ENCODE data around the gene FOXR1.
A peak's percentile ranks its signal among the peaks of the same experiment; 100 is the strongest.

The FOXR1 gene, protein sequence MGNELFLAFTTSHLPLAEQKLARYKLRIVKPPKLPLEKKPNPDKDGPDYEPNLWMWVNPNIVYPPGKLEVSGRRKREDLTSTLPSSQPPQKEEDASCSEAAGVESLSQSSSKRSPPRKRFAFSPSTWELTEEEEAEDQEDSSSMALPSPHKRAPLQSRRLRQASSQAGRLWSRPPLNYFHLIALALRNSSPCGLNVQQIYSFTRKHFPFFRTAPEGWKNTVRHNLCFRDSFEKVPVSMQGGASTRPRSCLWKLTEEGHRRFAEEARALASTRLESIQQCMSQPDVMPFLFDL

DNA sequence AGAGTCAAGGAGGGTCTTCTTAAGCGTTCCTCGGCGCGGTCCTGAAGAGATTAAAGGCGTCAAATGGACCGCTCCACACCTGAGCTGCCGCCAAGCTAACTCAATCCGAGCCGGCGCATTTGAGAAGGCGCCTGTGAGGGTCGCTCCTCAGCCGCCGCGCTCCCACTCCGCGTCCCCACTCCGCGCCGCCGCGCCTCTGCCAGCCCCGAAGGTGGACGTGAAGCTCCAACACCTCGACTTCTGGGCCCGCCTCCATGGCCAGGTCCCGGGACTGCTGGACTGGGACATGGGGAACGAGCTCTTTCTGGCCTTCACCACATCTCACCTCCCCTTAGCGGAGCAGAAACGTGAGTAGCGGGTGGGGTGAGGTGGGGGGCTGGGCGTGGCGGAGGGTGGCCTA is at the start of gene FOXR1:
Gene FOXR1, plus strand, starts transcription at position 116 of the 400 bp plus-strand sequence. Its CDS starts 171 bp downstream, at position 287.
- no peak for DNase-seq (ENCODE audit: low read depth in 2 of 2)

- DNase-seq (ENCODE audit: low read depth in 2 of 2) = no peak
These were observed 49.4 kb upstream of the FOXR1 start for GRCh38 chr11:118921929-118922744.

GRCh38 chr11:118922745-118923627 is 48.6 kb upstream of the FOXR1 start:
- DNase-seq (ENCODE audit: low read depth in 2 of 2) = no peak

GRCh38 chr11:118923721-118924587 is 47.6 kb upstream of the FOXR1 start:
- no peak for DNase-seq (ENCODE audit: low read depth in 2 of 2)

DNA sequence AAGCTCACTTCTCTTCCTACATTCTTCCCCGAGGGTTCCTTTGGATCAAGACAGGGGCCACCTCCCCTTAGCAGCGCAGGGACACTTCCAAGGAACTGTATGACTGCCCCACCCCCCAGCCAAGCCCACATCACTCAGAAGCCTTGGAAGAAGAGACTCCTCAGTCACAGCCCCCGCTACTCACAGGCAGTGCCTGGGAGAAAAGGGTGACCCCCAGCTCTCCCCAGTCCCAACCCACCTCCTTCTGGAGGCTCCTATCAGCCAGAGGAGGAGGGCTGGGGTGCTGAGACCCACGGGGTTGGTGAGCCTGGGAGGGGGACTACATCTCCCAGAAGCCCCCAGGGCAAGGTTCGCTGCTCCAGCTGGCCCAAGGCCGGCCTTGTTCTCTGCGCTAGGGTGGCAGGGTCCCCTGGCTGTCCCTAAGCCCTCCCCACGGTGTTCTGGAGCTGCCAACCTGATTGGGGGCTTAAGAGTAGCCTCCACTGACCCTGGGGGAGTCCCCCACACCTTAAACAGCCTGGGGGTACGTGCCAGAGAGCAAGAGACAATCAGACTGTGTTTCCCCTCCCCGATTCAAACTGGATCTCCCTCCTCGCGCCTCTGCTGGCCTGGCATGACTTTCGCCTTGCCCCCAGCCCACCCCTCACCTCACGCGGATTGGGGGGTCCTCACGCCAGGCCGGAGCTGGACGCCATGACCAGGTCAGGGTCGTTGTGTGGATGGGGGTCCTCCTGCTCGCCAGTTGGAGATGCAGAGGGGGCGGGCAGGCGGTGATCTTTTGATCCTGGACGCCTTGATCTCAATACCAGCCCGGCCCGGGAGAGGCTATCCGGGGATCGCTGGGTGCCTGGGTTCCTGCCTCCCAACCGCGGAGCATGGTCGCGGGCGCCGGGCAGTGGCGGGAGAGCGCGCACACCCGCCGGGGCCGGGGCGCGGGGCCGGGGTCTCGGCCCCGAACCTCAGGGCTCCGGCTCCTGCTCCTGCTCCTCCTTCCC is 46.7 kb upstream of the FOXR1 start:
- DNase-seq (ENCODE audit: low read depth in 2 of 2) = no peak

DNA sequence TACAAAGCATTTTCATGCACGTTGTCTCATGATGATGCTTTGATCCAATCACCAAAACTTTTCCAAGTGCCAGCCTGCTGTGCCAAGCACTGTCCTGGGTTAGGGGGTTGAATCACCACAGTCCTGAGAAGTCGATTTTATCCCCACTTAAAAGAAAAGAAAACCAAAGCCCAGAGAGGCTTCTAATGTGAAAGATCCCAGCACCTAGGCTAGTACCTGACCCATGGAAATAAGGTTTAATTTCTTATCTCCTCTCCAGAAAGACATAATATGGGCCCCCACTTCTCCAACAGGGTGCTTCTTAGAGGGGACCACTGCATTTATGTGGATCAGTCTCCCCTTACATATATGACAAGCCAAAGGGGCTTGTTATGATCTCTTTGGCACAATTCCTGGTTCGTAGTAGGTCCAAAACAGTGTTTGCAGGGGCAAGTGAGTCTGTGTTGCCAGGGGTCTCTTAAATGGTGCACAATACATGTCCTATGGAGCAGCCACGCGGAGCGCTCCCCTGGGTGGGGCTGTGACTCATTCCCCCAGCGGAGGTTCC is 43.9 kb upstream of the FOXR1 start:
- no peak for DNase-seq (ENCODE audit: low read depth in 2 of 2)

DNA sequence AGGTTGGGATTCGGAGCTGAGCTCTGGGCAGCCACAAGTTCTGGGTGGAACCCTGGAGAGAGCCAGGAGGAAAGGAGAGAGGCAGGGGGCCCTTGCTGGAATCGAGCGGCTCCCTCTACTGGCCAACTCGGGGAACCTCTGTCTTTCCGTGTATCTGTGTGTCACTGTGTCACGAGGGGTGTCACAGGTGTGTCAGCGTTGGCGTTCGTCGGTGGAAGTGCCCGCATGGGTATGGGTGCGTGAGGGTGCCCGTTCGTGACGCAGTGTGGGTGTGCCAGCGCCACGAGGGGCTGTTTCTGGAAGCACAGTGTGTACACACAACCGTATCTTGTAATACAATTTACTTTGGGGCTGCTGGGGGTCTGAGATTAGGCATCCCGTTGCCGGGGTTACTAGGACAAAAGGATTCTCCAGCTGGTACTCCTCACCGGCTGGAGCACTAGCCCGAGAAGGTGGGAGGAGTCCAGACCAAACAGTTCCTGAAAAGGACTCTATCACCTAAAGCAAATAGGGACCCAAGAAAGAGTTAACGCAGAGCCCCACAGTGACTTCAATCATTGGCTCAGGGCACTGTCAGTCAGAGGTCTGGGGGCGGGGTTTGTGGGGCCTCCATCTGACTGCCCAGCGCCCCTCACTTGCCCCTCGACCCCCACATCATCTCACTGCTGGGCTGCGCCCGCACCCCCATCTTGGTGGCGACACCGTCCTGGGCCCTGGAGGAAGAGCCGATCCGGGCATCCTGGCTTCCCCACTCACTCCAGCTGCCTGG is 43.3 kb upstream of the FOXR1 start:
- DNase-seq (ENCODE audit: low read depth in 2 of 2) = peak; percentile 91 to 93

DNA sequence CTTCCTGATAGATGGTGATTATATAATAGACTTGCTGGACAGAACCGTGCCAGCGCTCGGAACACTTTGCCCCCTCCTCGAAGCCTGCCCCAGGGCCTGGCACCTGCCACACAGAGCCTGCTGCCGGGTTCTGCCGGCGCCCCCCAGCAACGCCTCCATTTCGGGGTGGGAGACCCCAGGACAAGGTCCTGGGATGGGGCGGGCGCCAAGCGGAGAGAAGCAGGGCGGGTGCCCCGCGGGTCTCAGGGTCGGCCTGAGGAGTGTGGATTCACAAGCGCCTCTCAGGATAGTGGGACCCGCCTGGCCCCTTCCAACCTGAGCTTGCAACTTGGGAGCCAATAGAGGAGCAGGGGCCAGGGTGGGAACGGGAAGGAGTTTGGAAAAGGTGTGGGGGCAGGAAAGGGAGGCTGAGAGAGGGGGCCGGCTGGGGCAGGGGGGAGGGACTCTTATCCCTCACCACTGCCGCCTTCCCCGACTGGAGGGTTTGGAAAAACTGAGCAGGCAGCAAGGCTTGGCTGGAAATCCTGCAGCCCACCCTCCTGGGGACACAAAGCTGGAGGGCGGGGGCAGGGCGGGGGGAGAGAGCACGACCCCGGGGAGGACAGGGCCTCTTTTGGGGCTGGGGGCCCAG is 42.6 kb upstream of the FOXR1 start:
- DNase-seq (ENCODE audit: low read depth in 2 of 2) = peak in 1 of 2 donors; percentile 53

DNA sequence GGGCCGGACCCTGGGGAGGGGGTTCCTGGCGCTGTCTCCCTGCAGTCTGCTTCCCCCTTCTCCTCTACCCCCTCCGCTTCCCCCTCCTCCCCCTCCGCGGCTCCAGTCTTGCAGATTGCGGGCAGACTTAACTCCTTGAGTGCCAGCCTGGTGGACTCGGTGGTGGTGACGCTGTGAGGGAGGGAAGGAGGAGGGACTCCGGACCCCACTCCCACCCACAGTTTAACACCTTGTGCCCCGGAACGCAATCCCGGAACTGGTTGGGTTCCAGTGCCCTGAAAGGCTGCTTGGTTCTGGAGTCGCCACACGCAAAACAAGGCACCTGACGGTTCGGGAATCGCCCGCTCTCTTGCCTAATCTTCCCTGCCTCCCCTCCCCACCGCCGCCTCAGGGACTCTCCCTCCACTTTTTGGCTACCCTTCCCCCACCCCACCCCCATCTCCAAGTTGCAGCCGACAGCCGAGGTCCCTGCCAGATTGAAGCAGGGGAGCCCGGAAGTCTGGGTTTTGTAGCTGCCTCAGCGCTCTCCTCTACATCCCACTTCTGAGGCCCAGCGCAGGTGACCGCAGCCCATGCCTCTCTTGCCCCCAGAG is 42.0 kb upstream of the FOXR1 start:
- peak; percentile 54 to 62 for DNase-seq (ENCODE audit: low read depth in 2 of 2)

GRCh38 chr11:118930094-118930712 is 41.4 kb upstream of the FOXR1 start:
- peak; percentile 80 to 84 for DNase-seq (ENCODE audit: low read depth in 2 of 2)

GRCh38 chr11:118931571-118931970 is 40.0 kb upstream of the FOXR1 start:
- no peak for DNase-seq (ENCODE audit: low read depth in 2 of 2)

DNA sequence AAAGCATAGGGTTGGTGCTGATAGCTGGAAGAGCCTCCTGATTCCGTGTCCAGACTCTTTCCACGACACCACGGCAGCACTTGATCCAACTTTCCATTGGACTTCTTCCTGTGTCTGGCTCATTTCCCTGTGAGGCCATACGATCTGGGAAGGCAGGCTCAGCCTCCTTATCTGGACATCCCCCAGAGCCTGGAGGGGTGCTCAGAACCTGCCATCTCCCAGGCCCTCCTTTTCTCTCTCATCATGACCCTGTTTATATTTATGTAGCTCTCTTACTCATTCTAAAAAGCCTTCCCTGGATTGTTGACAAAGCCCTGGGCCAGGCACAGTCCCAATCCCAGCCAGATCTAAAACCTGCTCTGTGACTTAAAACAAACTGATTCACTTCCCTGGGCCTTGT is 38.1 kb upstream of the FOXR1 start:
- no peak for DNase-seq (ENCODE audit: low read depth in 2 of 2)

GRCh38 chr11:118935376-118935775 is 36.2 kb upstream of the FOXR1 start:
- no peak for DNase-seq (ENCODE audit: low read depth in 2 of 2)

DNA sequence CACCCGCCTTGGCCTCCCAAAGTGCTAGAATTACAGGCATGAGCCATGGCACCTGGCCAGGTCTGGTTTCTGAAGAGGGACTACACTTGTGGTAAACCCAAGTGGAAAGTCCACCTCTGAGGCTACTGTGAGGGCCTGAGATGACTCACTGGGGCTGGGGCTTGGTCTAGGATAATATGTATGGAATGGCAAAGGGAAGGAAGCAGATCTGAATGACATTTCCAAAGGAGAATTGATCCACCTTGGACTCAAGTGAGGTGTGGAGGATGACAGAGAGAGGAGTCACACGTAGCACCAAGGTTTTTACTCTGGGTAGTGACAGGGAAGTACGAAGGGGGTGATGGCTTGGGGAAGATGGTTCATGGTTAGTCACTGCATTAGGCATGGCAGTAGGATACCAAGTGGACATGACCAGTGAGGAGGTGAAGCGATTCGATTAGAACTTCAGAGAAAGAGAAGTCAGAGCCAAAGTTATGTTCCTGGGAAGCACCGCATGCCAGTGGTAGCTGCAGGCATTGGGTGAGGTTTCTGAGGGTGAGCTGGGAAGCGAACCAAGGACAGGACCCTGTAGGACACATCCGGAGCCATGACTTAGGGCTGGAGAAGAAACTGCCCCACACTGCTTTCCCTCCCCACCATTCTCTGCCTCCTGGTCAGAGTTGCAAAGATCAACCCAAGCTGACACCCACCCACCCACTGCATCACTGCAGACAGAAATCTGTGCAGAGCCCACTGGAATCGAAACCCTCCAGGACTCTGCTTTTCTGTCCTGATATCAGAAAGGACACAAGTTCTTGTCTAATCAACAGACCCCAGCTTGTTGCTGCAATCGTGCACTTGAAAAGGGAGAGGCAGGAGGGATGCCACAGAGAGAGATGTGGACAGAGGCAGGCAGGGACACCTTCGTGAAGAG is 32.8 kb upstream of the FOXR1 start:
- DNase-seq (ENCODE audit: low read depth in 2 of 2) = no peak

GRCh38 chr11:118939404-118939915 is 32.1 kb upstream of the FOXR1 start:
- no peak for DNase-seq (ENCODE audit: low read depth in 2 of 2)

- DNase-seq (ENCODE audit: low read depth in 2 of 2) = peak in 1 of 2 donors; percentile 54
These were observed 31.5 kb upstream of the FOXR1 start for GRCh38 chr11:118939953-118940598.
